ENCODE results near the gene TMEM179.

- no peak for TF ChIP-seq GATA2 (IDR thresholded peaks at IDR 0.05; ENCODE audit: low read depth, low read length)
- TF ChIP-seq GATA3 (IDR thresholded peaks at IDR 0.05; ENCODE audit: low read depth, low read length) = no peak
Observed at GRCh38 chr14:104578321-104578720, 26.3 kb downstream of the TMEM179 start.

Data from SH-SY5Y (cell line).